ENCODE data around the gene GABPB2.
"Not testable (repeated sequence)": the region's sequence is repeated elsewhere in the genome, so short reads cannot be mapped to it uniquely, and the experiment has no call there.

DNA sequence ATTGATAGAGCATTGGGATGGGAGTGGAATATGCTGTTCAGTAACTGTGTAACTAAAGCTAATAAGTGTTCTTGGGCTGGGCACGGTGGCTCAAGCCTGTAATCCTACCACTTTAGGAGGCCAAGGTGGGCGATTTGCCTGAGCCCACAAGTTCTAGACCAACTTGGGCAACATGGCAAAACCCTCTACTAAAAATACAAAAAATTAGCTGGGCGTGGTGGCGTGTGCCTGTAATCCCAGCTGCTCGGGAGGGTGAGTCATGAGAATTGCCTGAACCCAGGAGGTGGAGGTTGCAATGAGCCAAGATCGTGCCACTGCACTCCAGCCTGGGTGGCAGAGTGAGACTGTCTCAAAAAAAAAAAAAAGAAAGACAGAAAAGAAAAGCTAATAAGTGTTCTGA, 26.9 kb downstream of the GABPB2 start:
- TF ChIP-seq, protein P1, sequence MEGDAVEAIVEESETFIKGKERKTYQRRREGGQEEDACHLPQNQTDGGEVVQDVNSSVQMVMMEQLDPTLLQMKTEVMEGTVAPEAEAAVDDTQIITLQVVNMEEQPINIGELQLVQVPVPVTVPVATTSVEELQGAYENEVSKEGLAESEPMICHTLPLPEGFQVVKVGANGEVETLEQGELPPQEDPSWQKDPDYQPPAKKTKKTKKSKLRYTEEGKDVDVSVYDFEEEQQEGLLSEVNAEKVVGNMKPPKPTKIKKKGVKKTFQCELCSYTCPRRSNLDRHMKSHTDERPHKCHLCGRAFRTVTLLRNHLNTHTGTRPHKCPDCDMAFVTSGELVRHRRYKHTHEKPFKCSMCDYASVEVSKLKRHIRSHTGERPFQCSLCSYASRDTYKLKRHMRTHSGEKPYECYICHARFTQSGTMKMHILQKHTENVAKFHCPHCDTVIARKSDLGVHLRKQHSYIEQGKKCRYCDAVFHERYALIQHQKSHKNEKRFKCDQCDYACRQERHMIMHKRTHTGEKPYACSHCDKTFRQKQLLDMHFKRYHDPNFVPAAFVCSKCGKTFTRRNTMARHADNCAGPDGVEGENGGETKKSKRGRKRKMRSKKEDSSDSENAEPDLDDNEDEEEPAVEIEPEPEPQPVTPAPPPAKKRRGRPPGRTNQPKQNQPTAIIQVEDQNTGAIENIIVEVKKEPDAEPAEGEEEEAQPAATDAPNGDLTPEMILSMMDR (conservative IDR thresholded peaks at IDR 0.05 in 1 of 2, IDR thresholded peaks at IDR 0.05 in 1 of 2; ENCODE audit: low read depth in 1 of 2, low read length in 2 of 2), result not testable (repeated sequence)
- TF ChIP-seq EZH2 (IDR thresholded peaks at IDR 0.05; ENCODE audit: low read length, missing control alignments), result not testable (repeated sequence)

Data from fibroblast of lung (primary cell).